GM21390 (cell line): ENCODE results near the gene MAGEA9.
"Not testable (repeated sequence)": the region's sequence is repeated elsewhere in the genome, so short reads cannot be mapped to it uniquely, and the experiment has no call there.

Source experiments
- ATAC-seq: cut with Tn5 transposase; IDR thresholded peaks from one replicate; pipeline ENCODE4 v1.9.1; 2021; ENCODE audit not compliant: unreplicated experiment

MAGEA9 gene

GRCh38 chrX:149807747-149808458 is 26.2 kb downstream of the MAGEA9 start:
- no peak for ATAC-seq

GRCh38 chrX:149818652-149819051 is 36.9 kb downstream of the MAGEA9 start:
- ATAC-seq, result no peak

GRCh38 chrX:149819371-149819770 is 37.6 kb downstream of the MAGEA9 start:
- ATAC-seq, result no peak

- no peak for ATAC-seq
Measured at GRCh38 chrX:149825424-149825823, 43.7 kb downstream of the MAGEA9 start.

- no peak for ATAC-seq
Measured at GRCh38 chrX:149827254-149827653, 45.5 kb downstream of the MAGEA9 start.

GRCh38 chrX:149829751-149830191 is 48.0 kb downstream of the MAGEA9 start:
- peak; percentile 50 for ATAC-seq

GRCh38 chrX:149830192-149830873 is 48.6 kb downstream of the MAGEA9 start:
- peak; percentile 58 for ATAC-seq

GRCh38 chrX:149831473-149831872 is 49.7 kb downstream of the MAGEA9 start:
- no peak for ATAC-seq

GRCh38 chrX:149836728-149837127 is 55.0 kb downstream of the MAGEA9 start:
- not testable (repeated sequence) for ATAC-seq

GRCh38 chrX:149837167-149837566 is 55.4 kb downstream of the MAGEA9 start:
- no peak for ATAC-seq
